Heart left ventricle (tissue), 16 donors: Measurements from ENCODE around the gene TMEM94. TPM values are rescaled to one million over a fixed set of nuclear protein-coding genes. Genes with fewer than 3 reads are reported as not detected.
"Not testable (repeated sequence)": the region's sequence is repeated elsewhere in the genome, so short reads cannot be mapped to it uniquely, and the experiment has no call there.

Experiments used
- ATAC-seq, 4 donors: fragments of 200-7000 bp; cut with Tn5 transposase; one replicate each; pipeline ENCODE4 v1.9.1; 2020 to 2022; ENCODE audit warnings: moderate library complexity in 4 of 4, mild to moderate bottlenecking in 3 of 4, moderate number of reproducible peaks in 1 of 4
- DNase-seq, 5 donors: peaks; one replicate each; pipeline ENCODE4 v3.0.0-alpha.2; 2020
- H3K27ac ChIP-seq, 12 donors: fragments of 200-600 bp; sonication (generic) in 4 of 12; one replicate each; pipeline versions ENCODE4 v1.5.0 to v1.8.0; 2016 to 2022; ENCODE audit warnings: mild to moderate bottlenecking in 2 of 12
- H3K27me3 ChIP-seq, 9 donors: fragments of 200-600 bp; sonication (generic) in 2 of 9; one replicate each; pipeline versions ENCODE4 v1.5.1 to v1.8.0; 2016 to 2022; ENCODE audit warnings: mild to moderate bottlenecking in 3 of 9
- H3K36me3 ChIP-seq, 9 donors: fragments of 200-600 bp; sonication (generic) in 2 of 9; one replicate each; pipeline versions ENCODE4 v1.5.0 to v1.8.0; 2018 to 2022; ENCODE audit warnings: mild to moderate bottlenecking in 2 of 9
- H3K4me1 ChIP-seq, 12 donors: fragments of 200-600 bp; sonication (generic) in 4 of 12; one replicate each; pipeline versions ENCODE4 v1.5.0 to v1.8.0; 2016 to 2022; ENCODE audit warnings: mild to moderate bottlenecking in 3 of 12
- H3K4me3 ChIP-seq, 12 donors: fragments of 200-600 bp; sonication (generic) in 4 of 12; one replicate each; pipeline versions ENCODE4 v1.5.0 to v1.8.0; 2017 to 2022; ENCODE audit warnings: mild to moderate bottlenecking in 9 of 12, moderate library complexity in 4 of 12
- H3K9me3 ChIP-seq, 12 donors: fragments of 200-600 bp; sonication (generic) in 4 of 12; one replicate each; pipeline versions ENCODE4 v1.5.0 to v1.8.0; 2016 to 2022; ENCODE audit warnings: mild to moderate bottlenecking in 1 of 12
- POLR2A ChIP-seq, 2 donors: fragments of 450-650 bp; IDR thresholded peaks; one replicate each; pipeline ENCODE4 v1.6.1; 2017; ENCODE audit warnings: antibody characterized with exemption in 2 of 2, mild to moderate bottlenecking in 2 of 2, moderate library complexity in 2 of 2
- WGBS, 4 donors: extraction: QIAGEN DNeasy Blood & Tissue Kit in 2 of 4; methylation state at CpG; one replicate each; pipeline versions ENCODE4 v1.1.5 to v1.1.7; 2013 to 2018; 5-methylcytosine and 5-hydroxymethylcytosine counted together
- intact Hi-C, 10 donors: fragments of 100-400 bp; cut with DNase I; formaldehyde crosslinking; loops; one replicate each; pipeline versions ENCODE4 v1.11.1 to v1.14.2; 2022
- polyA plus RNA-seq, 2 donors: library from polyadenylated mRNA; stranded (reverse); fragments of 200-250 nt; gene quantifications; one replicate each; pipeline ENCODE4 v1.2.3, GENCODE V29; 2013
- total RNA-seq, 9 donors: library from RNA; depleted of rRNA in 2 of 9; stranded (reverse); fragments of >200 nt in 2 of 9; fragmentation: NEBNext Ultra II Directional in 3 of 9; extraction: Animal tissue kit (Norgen Biotek cat#: 25700) in 3 of 9; gene quantifications; one replicate each; pipeline versions ENCODE4 v1.1.0 to v1.2.4, GENCODE V29; 2016 to 2023
- TF ChIP-seq, protein P1 (sequence below), 12 donors: fragments of 200-600 bp; sonication (generic) in 4 of 12; IDR thresholded peaks; one replicate each; pipeline versions ENCODE4 v1.5.0 to v1.8.0; 2018 to 2022; ENCODE audit warnings: antibody characterized with exemption in 12 of 12, mild to moderate bottlenecking in 5 of 12
- donor health status: ischemic (EF 13 %, LVEDD 7.1; RV severe dilation, severe dysfunction).
- donor health status: healthy with polysubstance abuse.
- donor health status: DM: no; HTN: yes; CAD: no.
- donor health status: DM: no; HTN: no; CAD: no.
- donor health status: ischemic (EF 25% LVEDD 6.9; RV normal size, moderate dysfunction).
- donor health status: ischemic (EF 25% LVEDD 5.7; RV mildly dilated, moderate dysfunction).
- donor health status: healthy.
- donor health status: DM: yes; HTN: yes; CAD: no.
- donor health status: ischemic (EF 35%, LVEDD 5.7; RV mildly dilated, moderate dysfunction).
- donor health status: nonischemic (EF 11% LVEDD 7.7; RV severe dilation, severe dysfunction).
- donor health status: DM: yes; HTN: yes; CAD: no.
- donor health status: PGD.
- donor health status: ischemic (EF 29% LVEDD 5.4; RV normal size, mild dysfunction).
- donor health status: nonischemic (EF 23%, LVEDD 6.1; RV moderate dilation, normal function).

The TMEM94 gene
- total and polyA plus RNA-seq, 11 donors, result 34.1 to 130 (median 47.3) TPM

DNA sequence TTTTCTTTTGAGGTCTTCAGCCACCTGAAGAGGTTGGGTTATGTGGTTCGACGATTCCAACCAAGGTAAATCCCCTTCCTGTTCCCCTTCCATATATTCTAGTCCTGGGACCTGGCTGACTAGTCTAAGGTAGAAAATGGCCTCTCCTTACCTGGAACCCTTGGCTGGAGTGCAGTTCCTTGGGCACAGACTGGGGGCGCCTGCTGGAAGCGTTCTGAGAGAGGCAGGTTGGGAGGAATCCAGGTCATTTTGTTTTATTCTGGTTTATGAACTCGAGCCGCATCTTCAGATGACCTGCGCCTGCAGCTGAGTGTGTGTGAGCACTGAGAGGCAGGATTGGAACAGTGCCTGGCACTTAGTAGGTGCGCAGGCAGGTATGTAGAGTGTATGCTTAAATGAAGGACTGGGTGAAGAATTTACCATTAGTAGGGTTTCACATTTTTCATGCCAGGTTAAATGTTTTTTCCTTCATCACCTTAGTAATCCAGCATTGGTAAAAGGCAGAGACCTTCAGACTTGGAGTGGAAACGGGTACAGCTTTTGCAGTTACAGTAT lies 62.6 kb downstream of the TMEM94 start:
- 91 to 97% (median 95%) methylated on average over 9 of the region's 9 CpGs for WGBS, 4 donors
- DNase-seq (no peak), ATAC-seq (no peak)
- Histone ChIP-seq H3K4me3 (no peak overlapping the region), H3K36me3 (peaks cover 0 to 25% (median 12%) of the 10 kb centered on the region in 9 donors), H3K4me1 (peaks cover 0 to 24% (median 17%) of the 10 kb centered on the region in 12 donors), H3K27me3 (no peaks in the 10 kb centered on the region), H3K9me3 (no peaks in the 10 kb centered on the region), H3K27ac (peak overlapping the region in 1 of 12 donors; percentile 73)
- intact Hi-C loops, result loop anchor here in 8 of 10 donors (5.0 to 10.0 kb wide), 7 partner anchors 62 to 234 kb away; partner anchors contain the start of genes MYO15B (in 5 of the 8), TMEM94 (in 3 of the 8) and SLC25A19 (in 1 of the 8)
- no peak for TF ChIP-seq POLR2A (IDR thresholded peaks at IDR 0.05)
- TF ChIP-seq, protein P1, sequence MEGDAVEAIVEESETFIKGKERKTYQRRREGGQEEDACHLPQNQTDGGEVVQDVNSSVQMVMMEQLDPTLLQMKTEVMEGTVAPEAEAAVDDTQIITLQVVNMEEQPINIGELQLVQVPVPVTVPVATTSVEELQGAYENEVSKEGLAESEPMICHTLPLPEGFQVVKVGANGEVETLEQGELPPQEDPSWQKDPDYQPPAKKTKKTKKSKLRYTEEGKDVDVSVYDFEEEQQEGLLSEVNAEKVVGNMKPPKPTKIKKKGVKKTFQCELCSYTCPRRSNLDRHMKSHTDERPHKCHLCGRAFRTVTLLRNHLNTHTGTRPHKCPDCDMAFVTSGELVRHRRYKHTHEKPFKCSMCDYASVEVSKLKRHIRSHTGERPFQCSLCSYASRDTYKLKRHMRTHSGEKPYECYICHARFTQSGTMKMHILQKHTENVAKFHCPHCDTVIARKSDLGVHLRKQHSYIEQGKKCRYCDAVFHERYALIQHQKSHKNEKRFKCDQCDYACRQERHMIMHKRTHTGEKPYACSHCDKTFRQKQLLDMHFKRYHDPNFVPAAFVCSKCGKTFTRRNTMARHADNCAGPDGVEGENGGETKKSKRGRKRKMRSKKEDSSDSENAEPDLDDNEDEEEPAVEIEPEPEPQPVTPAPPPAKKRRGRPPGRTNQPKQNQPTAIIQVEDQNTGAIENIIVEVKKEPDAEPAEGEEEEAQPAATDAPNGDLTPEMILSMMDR (IDR thresholded peaks at IDR 0.05), result no peak

DNA sequence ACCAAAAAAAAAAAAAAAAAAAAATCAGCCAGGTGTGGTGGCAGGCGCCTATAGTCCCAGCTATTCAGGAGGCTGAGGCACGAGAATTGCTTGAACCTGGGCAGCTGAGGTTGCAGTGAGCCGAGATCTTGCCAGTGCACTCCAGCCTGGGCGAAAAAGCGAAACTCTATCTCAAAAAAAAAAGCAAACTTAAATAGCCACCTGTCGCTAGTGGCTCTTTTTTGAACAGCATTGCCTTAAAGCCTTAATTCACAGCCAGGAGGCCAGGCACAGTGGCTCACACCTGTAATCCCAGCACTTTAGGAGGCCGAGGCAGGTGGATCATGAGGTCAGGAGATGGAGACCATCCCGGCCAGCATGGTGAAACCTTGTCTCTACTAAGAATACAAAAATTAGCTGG lies 64.0 kb downstream of the TMEM94 start:
- WGBS, 4 donors, result 92 to 96% (median 96%) methylated on average over 8 of the region's 8 CpGs
- intact Hi-C loops, result loop anchor here in 5 of 10 donors (5.0 to 10.0 kb wide), 4 partner anchors 64 to 196 kb away; partner anchors contain the start of gene MYO15B (in 2 of the 5)
- ATAC-seq, H3K27ac ChIP-seq, H3K4me3 ChIP-seq, H3K9me3 ChIP-seq, DNase-seq, H3K27me3 ChIP-seq: not testable (repeated sequence)
- Histone ChIP-seq H3K4me1 (peaks cover 0 to 25% (median 18%) of the 10 kb centered on the region in 12 donors), H3K36me3 (peaks cover 0 to 25% (median 12%) of the 10 kb centered on the region in 9 donors)

DNA sequence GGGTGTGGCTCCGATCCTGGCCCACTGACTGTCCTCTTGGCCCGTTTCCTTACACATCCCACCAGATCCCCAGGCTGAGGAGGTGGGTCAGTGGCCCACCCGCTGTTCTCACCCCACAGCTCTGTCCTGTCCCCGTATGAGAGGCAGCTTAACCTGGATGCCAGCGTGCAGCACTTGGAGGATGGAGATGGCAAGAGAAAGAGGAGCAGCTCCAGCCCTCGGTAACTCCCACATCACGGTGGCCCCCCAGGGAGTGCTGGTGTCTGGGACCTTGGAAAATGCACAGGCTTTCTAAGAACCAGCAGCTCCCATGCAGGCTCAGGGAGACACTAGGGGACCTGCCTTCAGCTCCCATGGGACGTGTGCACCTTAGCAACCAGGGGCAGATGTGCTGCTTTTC lies 64.9 kb downstream of the TMEM94 start:
- no peak overlapping the region for H3K4me3 ChIP-seq
- H3K27me3 ChIP-seq, result peaks cover 0 to 6% (median 0%) of the 10 kb centered on the region in 9 donors
- intact Hi-C loops, result loop anchor here in 5 of 10 donors (5.0 to 10.0 kb wide), 4 partner anchors 64 to 196 kb away; partner anchors contain the start of gene MYO15B (in 2 of the 5)
- no peak overlapping the region for H3K27ac ChIP-seq
- H3K9me3 ChIP-seq, result no peaks in the 10 kb centered on the region
- no peak for TF ChIP-seq POLR2A (IDR thresholded peaks at IDR 0.05)
- TF ChIP-seq, protein P1 (IDR thresholded peaks at IDR 0.05), result no peak
- DNase-seq, result no peak
- H3K4me1 ChIP-seq, result peaks cover 0 to 34% (median 19%) of the 10 kb centered on the region in 12 donors
- no peak for ATAC-seq
- peaks cover 0 to 25% (median 12%) of the 10 kb centered on the region in 9 donors for H3K36me3 ChIP-seq
- WGBS, 4 donors, result 86 to 94% (median 91%) methylated on average over 7 to 8 of the region's 8 CpGs

DNA sequence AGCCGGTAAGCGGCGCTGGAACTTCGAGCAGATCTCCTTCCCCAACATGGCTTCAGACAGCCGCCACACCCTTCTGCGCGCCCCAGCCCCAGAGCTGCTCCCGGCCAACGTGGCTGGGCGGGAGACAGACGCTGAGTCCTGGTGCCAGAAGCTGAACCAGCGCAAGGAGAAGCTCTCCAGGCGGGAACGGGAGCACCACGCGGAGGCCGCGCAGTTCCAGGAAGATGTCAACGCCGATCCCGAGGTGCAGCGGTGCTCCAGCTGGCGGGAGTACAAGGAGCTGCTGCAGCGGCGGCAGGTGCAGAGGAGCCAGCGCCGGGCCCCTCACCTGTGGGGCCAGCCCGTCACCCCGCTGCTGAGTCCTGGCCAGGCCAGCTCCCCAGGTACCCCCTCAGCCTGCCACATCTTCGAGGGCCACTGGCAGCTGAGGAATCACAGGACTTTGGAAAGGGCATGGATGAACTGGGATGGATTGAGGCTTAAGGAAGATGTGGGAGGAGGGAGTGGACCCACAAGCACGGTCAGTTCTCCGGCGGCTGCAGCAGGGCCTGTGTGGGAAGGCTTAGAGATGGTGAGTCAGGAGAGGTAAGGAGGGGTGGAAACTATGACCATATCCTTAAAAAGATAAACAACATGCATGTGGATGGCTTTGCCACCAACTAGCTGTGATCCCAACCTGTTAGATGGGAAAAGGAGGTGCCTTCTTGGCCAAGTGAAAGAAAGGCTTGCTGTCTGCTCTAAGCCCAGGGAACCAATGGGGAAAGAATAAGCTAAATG lies 65.7 kb downstream of the TMEM94 start:
- no peak for TF ChIP-seq POLR2A (IDR thresholded peaks at IDR 0.05)
- TF ChIP-seq, protein P1 (IDR thresholded peaks at IDR 0.05), result no peak
- DNase-seq (no peak), ATAC-seq (no peak)
- no peak overlapping the region for H3K27ac ChIP-seq
- H3K36me3 ChIP-seq, result peaks cover 0 to 25% (median 12%) of the 10 kb centered on the region in 9 donors
- H3K4me1 ChIP-seq, result peaks cover 0 to 31% (median 16%) of the 10 kb centered on the region in 12 donors
- H3K27me3 ChIP-seq, result peaks cover 0 to 6% (median 0%) of the 10 kb centered on the region in 9 donors
- no peaks in the 10 kb centered on the region for H3K9me3 ChIP-seq
- 92 to 94% (median 92%) methylated on average over 21 to 33 of the region's 33 CpGs for WGBS, 4 donors
- intact Hi-C loops, result loop anchor here in 5 of 10 donors (5.0 to 10.0 kb wide), 4 partner anchors 63 to 197 kb away; partner anchors contain the start of gene MYO15B (in 2 of the 5)
- no peak overlapping the region for H3K4me3 ChIP-seq
